AG09309 (cell line): Measurements from ENCODE around the gene SRP14.
"Not testable (repeated sequence)": the region's sequence is repeated elsewhere in the genome, so short reads cannot be mapped to it uniquely, and the experiment has no call there.

ENCODE experiments used
- DNase-seq: peaks from one replicate; pipeline ENCODE4 v3.0.0-alpha.2; 2010; ENCODE audit warnings: low read depth
- H3K4me3 ChIP-seq: 2 replicates; pipeline ENCODE4 v1.5.1; 2011; ENCODE audit warnings: mild to moderate bottlenecking, low read depth, low read length, moderate library complexity; ENCODE audit not compliant: control insufficient read depth
- TF ChIP-seq, protein P1 (sequence below): IDR thresholded peaks from 2 replicates; pipeline ENCODE4 v1.5.1; 2011; ENCODE audit warnings: mild to moderate bottlenecking, low read depth, low read length, inconsistent platforms; ENCODE audit not compliant: insufficient read depth, control insufficient read depth; ENCODE audit errors: missing control alignments

Gene SRP14

DNA sequence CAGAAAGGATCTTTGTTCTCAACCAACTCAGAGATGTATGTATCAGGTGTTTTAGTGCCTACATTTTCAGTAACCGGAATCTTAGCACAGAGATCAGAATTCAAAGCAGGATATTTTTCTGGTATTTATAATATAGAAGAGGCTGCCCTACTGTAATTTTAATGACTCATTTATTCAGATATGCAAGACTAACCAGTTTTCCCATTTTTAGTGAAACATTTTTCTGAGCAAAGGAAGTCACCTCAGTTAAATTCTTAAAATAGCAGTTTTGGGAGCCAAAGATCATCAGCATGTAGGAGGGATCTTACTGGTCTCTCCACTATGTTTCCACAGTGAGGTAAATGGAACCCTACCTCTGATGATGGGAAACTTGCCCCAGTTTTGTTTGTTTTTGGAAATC is 42.0 kb downstream of the SRP14 start:
- H3K4me3 ChIP-seq, result no peak overlapping the region
- TF ChIP-seq, protein P1, sequence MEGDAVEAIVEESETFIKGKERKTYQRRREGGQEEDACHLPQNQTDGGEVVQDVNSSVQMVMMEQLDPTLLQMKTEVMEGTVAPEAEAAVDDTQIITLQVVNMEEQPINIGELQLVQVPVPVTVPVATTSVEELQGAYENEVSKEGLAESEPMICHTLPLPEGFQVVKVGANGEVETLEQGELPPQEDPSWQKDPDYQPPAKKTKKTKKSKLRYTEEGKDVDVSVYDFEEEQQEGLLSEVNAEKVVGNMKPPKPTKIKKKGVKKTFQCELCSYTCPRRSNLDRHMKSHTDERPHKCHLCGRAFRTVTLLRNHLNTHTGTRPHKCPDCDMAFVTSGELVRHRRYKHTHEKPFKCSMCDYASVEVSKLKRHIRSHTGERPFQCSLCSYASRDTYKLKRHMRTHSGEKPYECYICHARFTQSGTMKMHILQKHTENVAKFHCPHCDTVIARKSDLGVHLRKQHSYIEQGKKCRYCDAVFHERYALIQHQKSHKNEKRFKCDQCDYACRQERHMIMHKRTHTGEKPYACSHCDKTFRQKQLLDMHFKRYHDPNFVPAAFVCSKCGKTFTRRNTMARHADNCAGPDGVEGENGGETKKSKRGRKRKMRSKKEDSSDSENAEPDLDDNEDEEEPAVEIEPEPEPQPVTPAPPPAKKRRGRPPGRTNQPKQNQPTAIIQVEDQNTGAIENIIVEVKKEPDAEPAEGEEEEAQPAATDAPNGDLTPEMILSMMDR, result no peak
- DNase-seq, result no peak

DNA sequence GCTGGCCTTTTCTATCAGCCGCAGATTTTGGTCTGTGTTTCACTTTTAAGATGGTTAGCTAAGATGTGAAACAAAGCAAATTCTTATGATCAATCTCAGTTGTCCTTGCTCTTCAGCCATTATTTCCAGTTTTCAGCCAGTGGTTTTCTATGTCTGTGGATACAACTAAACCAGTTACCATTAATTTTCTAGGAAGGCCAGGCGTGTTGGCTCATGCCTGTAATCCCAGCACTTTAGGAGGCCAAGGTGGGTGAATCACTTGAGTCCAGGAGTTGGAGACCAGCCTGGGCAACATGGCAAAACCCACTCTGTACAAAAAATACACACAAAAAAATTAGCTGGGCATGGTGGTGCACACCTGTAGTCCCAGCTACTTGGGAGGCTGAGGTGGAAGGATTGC is 42.8 kb downstream of the SRP14 start:
- H3K4me3 ChIP-seq, result not testable (repeated sequence)

GRCh38 chr15:39992953-39993352 is 46.0 kb downstream of the SRP14 start:
- not testable (repeated sequence) for DNase-seq, H3K4me3 ChIP-seq

More for the DNA sequence above, 42.8 kb downstream of the SRP14 start:
- not testable (repeated sequence) for DNase-seq

DNA sequence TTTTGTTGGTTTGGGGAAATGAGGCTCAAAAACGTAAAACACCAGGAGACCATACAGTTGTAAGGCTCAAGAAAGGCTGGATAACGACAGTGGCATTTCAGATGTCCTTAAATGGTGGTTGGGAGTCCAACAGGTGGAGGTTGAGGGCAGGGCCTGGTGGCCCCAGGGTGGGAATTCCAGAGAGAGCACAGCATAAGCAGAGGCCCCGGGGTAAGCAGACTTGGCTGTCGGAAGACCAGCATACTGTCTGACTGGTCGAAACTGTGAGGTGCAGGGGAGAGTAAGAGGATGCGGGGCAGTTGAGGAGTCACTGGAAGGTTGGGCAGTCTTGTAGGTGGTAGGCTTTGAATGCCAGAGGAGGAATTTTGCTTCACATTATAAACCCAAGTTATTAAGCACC is 48.3 kb downstream of the SRP14 start:
- H3K4me3 ChIP-seq, result no peak overlapping the region
- no peak for DNase-seq
- TF ChIP-seq, protein P1, result no peak

DNA sequence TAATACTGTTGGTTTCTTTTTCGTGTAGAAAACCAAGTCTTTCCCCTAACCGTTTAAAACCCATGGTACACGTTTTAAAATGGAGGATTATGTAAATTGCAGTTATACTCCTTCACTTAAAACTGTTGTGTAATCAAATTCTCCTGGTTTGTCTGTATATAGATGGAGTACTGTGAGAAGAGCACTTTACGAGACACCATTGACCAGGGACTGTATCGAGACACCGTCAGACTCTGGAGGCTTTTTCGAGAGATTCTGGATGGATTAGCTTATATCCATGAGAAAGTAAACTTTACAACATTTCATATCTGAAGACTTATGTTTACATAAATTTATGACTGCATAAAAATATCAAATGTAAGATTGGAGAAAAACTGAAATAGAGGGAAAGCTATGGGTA is 51.2 kb downstream of the SRP14 start:
- TF ChIP-seq, protein P1, result no peak
- no peak overlapping the region for H3K4me3 ChIP-seq
- no peak for DNase-seq
